Fibroblast of villous mesenchyme (primary cell): ENCODE results near the gene TTYH2. TPM values are rescaled to one million over a fixed set of nuclear protein-coding genes. Genes with fewer than 3 reads are reported as not detected.

Experiments
- DNase-seq: peaks from one replicate; pipeline ENCODE4 v3.0.0-alpha.2; 2010; ENCODE audit warnings: low read depth
- H3K4me3 ChIP-seq: 2 replicates; pipeline ENCODE4 v1.5.1; 2011; ENCODE audit warnings: low read depth, mild to moderate bottlenecking, low read length
- CTCF ChIP-seq: IDR thresholded peaks from 2 replicates; pipeline ENCODE4 v1.5.1; 2012; ENCODE audit warnings: low read depth, mild to moderate bottlenecking, low read length; ENCODE audit not compliant: insufficient read depth
- total RNA-seq: library from RNA; depleted of rRNA; stranded (reverse); fragments of >200 nt; gene quantifications from 2 replicates; pipeline ENCODE4 v1.2.3, GENCODE V29; 2012

Gene TTYH2
- total RNA-seq, 1 donor, result 1.3 TPM

DNA sequence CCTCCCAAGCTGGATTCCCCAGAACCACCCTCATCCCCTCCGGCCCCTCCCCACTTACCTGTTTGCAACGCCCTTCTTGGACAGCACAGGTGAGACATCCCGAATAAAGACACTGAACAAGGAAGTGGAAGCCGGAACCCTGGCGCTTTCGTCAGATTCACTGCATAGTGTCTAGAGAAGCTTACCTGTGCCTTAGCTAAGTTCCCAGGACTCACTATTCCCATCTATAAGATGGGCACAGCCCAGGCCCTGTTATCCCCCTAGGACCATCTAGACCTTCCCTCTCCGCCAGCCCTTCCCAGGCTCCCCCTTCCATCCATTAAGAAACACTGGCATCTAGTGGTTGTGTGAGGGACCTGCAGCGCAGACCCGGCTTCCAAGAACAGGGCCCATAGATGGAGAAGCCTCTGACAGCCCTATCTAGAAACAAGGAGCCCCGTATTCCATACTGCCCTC is 36.8 kb upstream of the TTYH2 start:
- DNase-seq, result peak; percentile 57
- peak; percentile 92 for TF ChIP-seq CTCF
- no peak overlapping the region for H3K4me3 ChIP-seq

GRCh38 chr17:74177018-74177450 is 36.3 kb upstream of the TTYH2 start:
- no peak overlapping the region for H3K4me3 ChIP-seq
- DNase-seq, result no peak
- no peak for TF ChIP-seq CTCF

GRCh38 chr17:74179576-74179975 is 33.8 kb upstream of the TTYH2 start:
- no peak overlapping the region for H3K4me3 ChIP-seq
- no peak for DNase-seq
- no peak for TF ChIP-seq CTCF

- no peak overlapping the region for H3K4me3 ChIP-seq
- no peak for TF ChIP-seq CTCF
- DNase-seq, result no peak
Measured at GRCh38 chr17:74180336-74180735, 33.0 kb upstream of the TTYH2 start.

DNA sequence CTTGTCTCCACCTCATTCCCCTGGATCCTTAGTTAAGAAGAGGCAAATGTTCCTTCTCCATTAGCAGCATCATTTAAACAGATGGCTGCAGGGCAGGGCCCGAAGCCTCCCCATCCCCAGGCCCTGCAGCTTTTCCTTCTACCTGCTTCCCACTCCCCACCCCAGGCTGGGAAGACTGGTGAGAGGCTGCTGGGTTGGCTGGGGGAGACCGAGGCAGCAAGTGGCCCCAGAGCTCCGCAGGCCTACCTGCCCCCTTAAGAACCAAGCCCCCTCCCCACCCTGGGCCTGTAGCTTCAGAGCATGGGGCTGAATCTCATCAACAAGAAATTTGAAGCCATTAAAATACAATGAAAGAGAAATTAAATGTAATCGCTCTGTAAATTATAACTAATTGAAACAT is 32.0 kb upstream of the TTYH2 start:
- H3K4me3 ChIP-seq, result no peak overlapping the region
- no peak for DNase-seq
- TF ChIP-seq CTCF, result no peak

GRCh38 chr17:74182041-74182723 is 31.2 kb upstream of the TTYH2 start:
- no peak for TF ChIP-seq CTCF
- H3K4me3 ChIP-seq, result no peak overlapping the region
- DNase-seq, result no peak

GRCh38 chr17:74183411-74183810 is 30.0 kb upstream of the TTYH2 start:
- TF ChIP-seq CTCF, result no peak
- no peak overlapping the region for H3K4me3 ChIP-seq
- no peak for DNase-seq
